Amygdala (tissue), 56 donors: ENCODE measurements around the gene PACSIN2.
"Not testable (repeated sequence)": the region's sequence is repeated elsewhere in the genome, so short reads cannot be mapped to it uniquely, and the experiment has no call there.

Source experiments
- DNase-seq, 56 donors: peaks; one replicate each; lab custom pipeline; 2025; lab: John Stamatoyannopoulos, UW

The PACSIN2 gene

DNA sequence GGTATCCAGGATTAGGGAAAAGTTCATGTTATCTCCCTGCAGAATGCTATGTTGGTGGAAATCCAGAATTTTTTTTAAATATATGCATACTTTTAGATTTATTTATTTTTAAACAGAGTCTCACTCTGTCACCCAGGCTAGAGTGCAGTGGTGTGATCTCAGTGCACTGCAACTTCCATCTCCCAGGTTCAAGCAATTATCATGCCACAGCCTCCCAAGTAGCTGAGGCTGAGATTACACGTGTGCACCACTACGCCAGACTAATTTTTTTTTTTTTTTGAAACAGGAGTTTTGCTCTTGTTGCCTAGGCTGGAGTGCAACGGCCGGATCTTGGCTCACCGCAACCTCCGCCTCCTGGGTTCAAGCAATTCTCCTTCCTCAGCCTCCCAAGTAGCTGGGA is 2.6 kb downstream of the PACSIN2 start:
- no peak for DNase-seq

DNA sequence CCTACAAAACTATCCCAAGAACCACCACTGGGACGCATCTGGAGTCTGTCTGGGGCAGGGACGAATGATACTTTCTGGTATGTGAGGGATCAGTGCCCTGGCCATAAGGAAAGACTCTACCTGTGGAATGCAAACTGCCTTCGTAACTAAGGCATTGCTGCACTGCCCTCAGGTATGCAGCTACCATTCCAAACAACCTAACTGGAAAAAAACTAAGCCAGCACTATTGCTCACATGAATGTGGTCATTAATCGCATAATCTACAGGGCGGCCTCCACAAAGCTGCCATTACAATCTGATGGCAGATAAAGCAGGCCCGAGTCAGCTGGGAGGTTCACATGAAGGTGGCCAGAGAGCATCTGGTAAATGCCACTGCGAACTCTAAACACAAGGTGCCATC is 3.9 kb downstream of the PACSIN2 start:
- DNase-seq: no peak

DNA sequence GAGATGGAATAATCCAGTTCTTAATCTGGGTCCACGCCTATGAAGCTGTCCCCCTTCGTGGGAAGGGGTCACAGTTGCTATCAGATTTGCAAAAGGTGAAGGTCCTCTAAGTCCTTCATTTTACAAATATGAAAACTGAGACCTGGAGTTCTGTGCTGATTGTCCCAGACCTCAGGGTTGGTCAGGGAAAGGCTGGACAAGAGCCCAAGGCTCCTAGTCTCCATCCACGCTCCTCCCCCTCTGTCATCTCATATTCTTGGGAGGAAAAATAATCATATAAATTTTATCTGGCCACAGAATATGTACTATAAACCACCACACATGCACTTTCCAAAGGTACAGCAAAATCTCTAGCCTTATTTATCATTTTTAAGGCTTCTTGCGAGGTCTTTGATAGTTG is 5.5 kb downstream of the PACSIN2 start:
- DNase-seq: no peak

DNA sequence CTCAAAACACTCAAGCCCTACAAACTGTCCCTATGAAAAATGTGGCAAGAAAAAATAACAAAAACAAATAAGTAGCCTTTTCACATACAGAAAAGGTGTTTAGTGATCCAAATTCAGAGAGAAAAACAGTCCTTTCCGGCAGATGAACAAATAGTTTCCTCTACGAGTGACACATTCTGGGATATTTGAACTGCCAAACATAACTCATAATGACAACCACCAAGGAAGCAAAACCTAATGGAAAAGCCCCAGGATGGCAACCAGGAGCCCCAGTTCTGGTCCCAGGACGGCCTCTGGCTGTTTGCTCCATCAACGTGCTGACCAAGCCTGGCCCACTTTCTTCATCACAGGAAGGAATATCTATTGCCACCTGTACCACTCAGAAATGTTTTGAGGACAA is 6.0 kb downstream of the PACSIN2 start:
- DNase-seq: no peak

- no peak for DNase-seq
Measured at GRCh38 chr22:43008509-43008908, 6.4 kb downstream of the PACSIN2 start.

GRCh38 chr22:43007519-43008102 is 7.3 kb downstream of the PACSIN2 start:
- no peak for DNase-seq

DNA sequence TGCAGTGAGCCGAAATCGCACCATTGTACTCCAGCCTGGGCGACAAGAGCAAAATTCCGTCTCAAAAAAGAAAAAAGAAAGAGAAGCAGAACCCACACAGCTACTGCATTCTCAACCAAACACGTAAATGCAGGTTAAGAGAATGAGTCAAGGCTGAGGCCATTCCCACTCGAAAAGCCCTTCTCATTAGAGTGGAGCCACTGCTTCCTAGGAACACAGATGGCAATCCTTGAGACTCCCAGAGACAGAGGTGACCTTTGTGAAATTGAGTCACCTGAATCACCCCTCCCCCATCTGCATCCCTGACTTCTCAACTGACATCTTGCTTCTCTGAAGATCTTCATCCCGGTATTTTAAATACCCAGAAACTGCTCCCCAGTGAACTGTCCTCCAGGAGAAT is 8.2 kb downstream of the PACSIN2 start:
- no peak for DNase-seq

DNA sequence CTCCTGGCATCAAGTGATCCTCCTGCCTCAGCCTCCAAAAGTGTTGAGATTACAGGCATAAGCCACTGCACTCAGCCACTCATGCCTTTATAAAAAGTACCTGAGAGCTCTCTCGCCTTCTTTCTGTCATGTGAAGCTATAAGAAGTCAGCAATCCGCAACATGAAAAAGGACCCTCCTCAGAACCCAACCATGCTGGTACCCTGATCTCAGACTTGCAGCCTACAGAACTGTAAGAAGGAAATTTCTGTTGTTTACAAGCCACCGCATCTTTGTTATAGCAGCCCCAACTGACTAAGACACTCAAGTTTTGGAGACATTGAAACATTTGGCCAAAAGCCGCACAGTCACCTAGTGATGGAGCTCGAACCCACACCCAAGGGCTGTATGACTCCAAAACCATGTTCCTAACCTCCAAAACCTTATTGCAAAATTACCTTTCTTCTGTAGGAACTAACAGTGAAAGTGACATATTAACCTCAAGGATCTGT is 8.9 kb downstream of the PACSIN2 start:
- DNase-seq: no peak

DNA sequence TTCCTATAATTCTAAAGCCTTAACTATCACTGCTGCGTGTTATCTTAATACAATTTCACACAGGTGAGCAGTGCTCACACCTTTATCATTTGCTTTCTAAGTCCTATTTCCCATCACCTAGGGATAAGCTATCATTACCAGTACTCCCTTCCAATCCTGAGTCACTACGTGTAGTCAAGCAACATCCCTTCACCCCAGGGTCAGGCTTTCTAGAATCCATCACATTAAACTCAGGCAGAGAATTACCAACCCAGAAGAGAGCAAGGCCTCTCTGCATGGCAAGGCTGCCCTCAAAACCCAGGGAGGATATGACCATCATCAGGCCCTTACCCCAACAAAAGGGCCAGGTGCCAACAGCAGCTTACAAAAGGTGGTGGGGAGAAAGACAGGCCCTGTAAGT is 9.8 kb downstream of the PACSIN2 start:
- no peak for DNase-seq

DNA sequence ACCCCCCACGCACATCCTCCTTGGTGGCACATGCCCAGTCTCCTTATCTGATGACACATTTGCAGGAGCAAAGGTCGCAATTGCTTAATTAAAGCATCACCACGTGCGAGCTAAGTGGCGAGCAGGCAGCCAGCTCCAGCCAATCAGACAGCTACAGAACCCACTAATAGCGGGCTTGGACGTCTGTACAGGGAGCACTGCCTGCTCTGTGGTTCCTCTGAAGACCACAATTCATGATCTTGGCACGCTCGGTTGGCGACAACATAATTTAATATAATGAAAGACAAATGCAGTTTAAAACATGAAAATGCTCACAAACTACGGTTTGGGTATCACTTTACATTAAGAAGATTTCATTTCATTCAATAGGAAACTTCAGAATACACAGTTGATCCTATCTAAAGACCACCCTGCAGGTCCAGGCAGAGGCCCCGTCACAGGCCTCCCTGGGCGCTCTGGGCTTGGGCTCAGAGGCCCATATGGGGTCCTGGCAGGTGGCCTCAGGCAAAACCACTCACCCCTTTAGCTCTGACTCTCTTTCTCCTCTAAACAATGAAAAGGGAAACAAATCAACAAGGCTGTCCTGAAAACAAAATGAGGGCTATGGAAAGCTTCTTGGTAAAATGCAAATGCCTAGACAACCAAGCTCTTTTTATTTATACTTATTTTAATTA is 10.4 kb downstream of the PACSIN2 start:
- no peak for DNase-seq

GRCh38 chr22:43002202-43002586 is 12.8 kb downstream of the PACSIN2 start:
- no peak for DNase-seq

DNA sequence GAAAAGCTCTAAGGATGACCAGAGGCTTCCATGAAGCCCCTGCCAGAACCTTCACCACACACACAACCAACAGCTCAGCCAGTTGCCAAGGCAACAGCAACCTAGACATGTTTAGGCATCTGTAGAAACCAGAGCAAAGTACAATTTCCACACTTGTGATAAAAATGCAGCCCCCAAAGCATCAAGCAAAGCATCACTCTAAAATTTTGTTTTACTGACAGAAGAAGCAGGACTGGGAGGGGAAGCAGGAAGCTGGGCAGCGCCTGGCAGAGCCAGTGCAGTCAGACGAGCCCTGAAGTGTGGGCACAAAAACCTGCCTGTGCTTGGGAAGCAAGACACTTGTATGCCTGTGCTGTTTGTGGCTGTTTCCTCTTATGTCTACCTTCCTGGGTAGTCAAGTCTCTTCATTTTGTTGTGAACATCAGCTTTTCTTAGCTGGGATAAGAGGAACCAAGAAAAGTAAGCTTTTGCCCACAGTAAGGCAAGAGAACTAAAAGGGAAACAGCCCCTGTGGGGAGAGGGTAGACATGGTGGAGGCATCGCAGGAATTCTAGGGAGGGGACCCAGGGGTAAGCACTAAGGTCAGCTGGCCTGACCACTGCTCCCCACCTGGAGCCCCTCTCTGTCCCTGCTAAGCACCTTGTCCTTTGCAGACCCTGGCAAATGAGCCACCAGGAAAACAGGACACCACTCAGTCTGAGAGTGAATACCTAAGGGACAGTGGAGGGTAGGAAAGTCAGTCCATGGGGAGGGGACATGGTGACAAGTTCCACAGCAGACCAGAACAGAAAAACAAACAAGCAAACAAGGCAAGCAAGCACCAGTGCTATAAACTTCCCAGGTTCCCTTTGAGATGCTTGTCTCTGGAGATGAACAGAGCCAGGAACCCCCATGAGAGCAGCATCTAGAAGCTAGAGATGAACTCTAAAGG is 13.4 kb downstream of the PACSIN2 start:
- peak in 12 of 56 donors; percentile 14 to 44 (median 29) for DNase-seq

DNA sequence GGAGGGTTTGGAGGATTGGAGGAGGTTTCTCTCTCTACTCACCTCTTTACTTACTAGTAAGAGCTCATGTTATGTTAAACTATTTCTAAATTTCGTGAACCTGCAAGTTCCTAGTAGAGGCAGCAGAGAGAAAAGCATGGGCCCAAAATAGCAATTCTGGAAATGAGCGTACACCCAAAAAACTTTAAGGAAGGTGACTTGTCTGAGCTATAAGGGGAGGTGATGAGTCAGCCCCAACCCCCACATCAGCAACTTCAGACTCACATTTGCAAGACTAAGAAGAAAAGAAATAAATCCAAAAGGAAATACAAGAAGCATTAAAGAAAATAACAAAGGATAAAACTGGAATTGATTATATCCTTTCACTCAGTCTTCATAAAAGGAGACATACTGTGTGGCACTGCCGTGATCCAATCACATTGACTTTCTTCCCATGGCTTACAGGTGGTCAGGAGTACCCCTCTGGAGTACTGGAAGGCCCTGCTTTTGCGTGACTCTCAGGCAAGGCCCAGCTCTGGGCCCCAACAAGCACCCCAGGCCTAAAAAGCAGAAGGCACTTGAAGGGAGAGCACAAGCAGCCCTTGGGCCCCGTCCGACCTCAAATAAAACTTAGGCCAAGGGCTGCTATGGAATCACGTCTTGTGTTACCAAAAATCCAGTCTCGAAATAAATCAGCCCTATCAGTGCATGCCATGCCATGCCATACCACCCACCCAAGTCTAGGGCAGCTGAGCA is 14.3 kb downstream of the PACSIN2 start:
- DNase-seq: peak in 7 of 56 donors; percentile 13 to 57 (median 20)

DNA sequence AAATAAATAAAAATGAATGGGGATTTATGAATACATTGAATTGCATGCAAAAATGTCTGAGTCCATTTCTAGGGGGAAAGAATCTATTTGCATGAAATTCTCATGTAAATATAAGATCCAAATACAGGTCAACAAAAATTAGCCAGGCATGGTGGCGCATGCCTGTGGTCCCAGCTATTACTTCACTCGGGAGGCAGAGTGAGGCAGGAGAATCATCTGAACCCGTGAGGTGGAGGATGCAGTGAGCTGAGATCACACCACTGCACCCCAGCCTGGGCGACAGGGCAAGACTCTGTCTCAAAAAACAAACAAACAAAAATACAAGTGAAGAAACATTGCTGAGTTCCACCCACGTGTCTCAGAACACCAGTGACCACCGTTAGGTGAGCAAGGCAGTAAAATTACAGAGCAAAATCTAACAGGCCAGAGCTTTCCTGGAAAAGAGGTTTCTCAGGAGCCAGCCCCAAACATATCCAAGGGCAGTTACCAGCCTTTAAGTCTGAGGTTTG is 17.3 kb downstream of the PACSIN2 start:
- no peak for DNase-seq

DNA sequence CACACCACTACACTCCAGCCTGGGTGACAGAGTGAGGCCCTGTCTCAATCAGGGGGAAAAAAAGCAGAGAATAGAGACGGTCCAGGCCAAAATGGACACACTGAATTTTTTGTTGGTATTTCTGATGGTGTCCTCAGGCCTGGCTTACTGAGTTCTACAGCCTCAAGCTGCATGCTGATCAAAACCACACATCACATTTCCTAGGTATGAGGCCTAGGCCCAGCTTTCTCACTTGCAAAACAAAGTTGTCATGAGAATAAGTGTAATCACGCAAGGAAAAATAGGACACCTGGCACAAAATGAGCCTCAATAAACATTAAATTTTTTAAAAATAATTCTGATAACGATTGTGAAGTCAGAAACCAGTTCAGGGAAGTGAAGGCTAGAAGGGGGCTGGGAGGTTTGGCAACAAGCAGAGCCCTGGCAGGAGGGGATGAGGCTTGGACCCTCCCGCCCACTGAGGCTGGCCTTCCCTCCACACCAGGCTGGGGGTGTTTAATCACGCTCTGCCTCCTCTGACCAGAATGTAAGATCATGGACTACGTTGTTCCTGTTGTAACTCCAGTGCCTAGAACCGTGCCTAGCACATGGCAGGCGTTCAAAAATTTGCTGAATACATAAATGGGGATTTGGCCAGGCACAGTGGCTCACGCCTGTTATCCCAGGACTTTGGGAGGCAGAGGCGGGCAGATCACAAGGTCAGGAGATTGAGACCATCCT is 18.1 kb downstream of the PACSIN2 start:
- DNase-seq: no peak

DNA sequence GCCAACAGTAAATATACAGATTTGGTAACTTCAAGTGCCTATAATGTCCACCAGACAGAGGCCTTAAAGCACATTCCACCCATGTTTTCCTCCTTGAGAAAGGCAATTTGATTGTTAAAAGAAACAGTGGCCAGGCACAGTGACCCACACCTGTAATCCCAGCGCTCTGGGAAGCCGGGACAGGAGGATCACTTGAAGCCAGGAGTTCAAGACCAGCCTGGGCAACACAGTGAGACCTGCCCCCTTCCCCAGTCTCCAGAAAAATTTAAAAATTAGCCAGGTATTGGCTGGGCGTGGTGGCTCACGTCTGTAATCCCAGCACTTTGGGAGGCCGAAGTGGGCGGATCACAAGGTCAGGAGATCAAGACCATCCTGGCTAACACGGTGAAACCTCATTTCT is 19.3 kb downstream of the PACSIN2 start:
- DNase-seq: not testable (repeated sequence)

DNA sequence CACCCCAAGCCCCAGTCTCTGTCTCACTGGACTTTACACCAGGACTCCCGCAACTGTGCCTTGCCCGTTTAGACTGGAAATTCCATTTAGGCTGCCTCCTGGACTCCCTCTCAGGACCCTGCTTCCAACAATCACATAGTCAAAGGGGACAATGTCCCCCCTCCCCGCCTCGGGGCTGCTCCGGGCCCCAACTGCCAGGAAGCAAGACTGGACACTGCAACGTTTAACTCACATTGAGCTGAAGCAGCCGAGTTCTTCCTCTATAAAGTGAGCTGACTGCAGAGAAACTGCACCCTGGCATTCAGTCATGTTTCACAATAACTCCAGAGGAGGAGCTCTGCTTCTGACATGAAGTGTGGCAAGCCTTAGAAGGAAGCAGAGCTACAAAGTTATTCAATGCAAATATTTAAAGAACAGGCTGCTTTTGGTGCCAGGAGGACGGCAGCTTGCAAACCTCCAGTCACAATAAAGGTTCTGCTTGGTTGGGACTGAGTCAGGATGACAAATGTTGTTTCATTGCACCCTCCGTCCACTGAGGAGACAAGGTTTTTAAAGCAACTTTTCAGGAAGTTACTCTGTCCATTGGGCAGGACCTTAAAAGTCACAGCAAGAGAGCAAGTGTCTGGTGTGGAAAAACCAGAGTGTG is 19.9 kb downstream of the PACSIN2 start:
- DNase-seq: peak in 7 of 56 donors; percentile 8 to 31 (median 28)

- DNase-seq: no peak
Measured at GRCh38 chr22:42994276-42994916, 20.6 kb downstream of the PACSIN2 start.
